SU-DHL-6 (cell line): ENCODE data around the gene OR10A5.

ENCODE experiments used
- H2AFZ ChIP-seq: fragments of 200-600 bp; sonication (generic); 2 replicates; pipeline ENCODE4 v1.6.1; 2014; ENCODE audit warnings: low read depth, mild to moderate bottlenecking, moderate library complexity, mixed read lengths, antibody characterized with exemption, low read length; ENCODE audit not compliant: severe bottlenecking
- H3F3A ChIP-seq: fragments of 200-600 bp; shearing (Covaris generic); 2 replicates; pipeline ENCODE4 v1.6.0; 2016; ENCODE audit warnings: antibody characterized with exemption, mild to moderate bottlenecking; ENCODE audit not compliant: insufficient read depth
- H3K27ac ChIP-seq: fragments of 200-600 bp; sonication (generic); 2 replicates; pipeline ENCODE4 v1.5.1; 2016; ENCODE audit warnings: low read depth, mild to moderate bottlenecking, low read length, moderate library complexity, mixed read lengths
- H3K27me3 ChIP-seq: fragments of 200-600 bp; sonication (generic), shearing (Covaris generic); 2 replicates; pipeline ENCODE4 v1.6.0; 2014; ENCODE audit warnings: mild to moderate bottlenecking, low read length
- H3K36me3 ChIP-seq: fragments of 200-600 bp; sonication (generic); 2 replicates; pipeline ENCODE4 v1.6.1; 2014; ENCODE audit warnings: mild to moderate bottlenecking, low read length, mixed read lengths
- H3K4me2 ChIP-seq: fragments of 300-600, 200-600 bp; shearing (Covaris generic), sonication (generic); 2 replicates; pipeline ENCODE4 v1.6.0; 2014; ENCODE audit warnings: low read length, low read depth, mild to moderate bottlenecking; ENCODE audit not compliant: poor library complexity, severe bottlenecking
- H3K4me3 ChIP-seq: fragments of 200-600 bp; sonication (generic); 2 replicates; pipeline ENCODE4 v1.5.1; 2014; ENCODE audit warnings: antibody characterized with exemption, low read length, mild to moderate bottlenecking, mixed read lengths; ENCODE audit not compliant: insufficient read depth, poor library complexity, severe bottlenecking
- H3K79me2 ChIP-seq: fragments of 200-600 bp; sonication (generic); 2 replicates; pipeline ENCODE4 v1.6.1; 2014; ENCODE audit warnings: mild to moderate bottlenecking, low read length, moderate library complexity; ENCODE audit not compliant: insufficient read depth
- H3K9ac ChIP-seq: fragments of 200-600 bp; sonication (generic); 2 replicates; pipeline ENCODE4 v1.7.0; 2014; ENCODE audit warnings: mild to moderate bottlenecking, low read length
- H3K9me2 ChIP-seq: fragments of 200-600 bp; sonication (generic); replicated peaks from 2 replicates; pipeline ENCODE4 v1.6.1; 2014; ENCODE audit warnings: low read length; ENCODE audit not compliant: insufficient read depth
- H3K9me3 ChIP-seq: fragments of 200-600 bp; sonication (generic); 2 replicates; pipeline ENCODE4 v1.6.1; 2014; ENCODE audit warnings: low read length, mixed read lengths; ENCODE audit not compliant: insufficient read depth
- H4K20me1 ChIP-seq: fragments of 200-600 bp; sonication (generic); 2 replicates; pipeline ENCODE4 v1.6.1; 2014; ENCODE audit warnings: low read depth, mild to moderate bottlenecking, antibody characterized with exemption, low read length, moderate library complexity, mixed read lengths
- CTCF ChIP-seq: fragments of 200-600 bp; sonication (generic); IDR thresholded peaks from one replicate; pipeline ENCODE4 v1.5.1; 2017; ENCODE audit warnings: antibody characterized with exemption, mild to moderate bottlenecking, low read length, moderate library complexity; ENCODE audit not compliant: insufficient read depth, poor library complexity, severe bottlenecking
- EZH2phosphoT487 ChIP-seq: fragments of 200-600 bp; sonication (generic), shearing (Covaris generic); conservative IDR thresholded peaks from 2 replicates; pipeline ENCODE4 v1.6.1; 2018; ENCODE audit warnings: mild to moderate bottlenecking, antibody characterized with exemption, low read length, moderate library complexity, mixed read lengths

Gene OR10A5

GRCh38 chr11:6824136-6824823, 21.2 kb upstream of the OR10A5 start:
- no peak overlapping the region for H3K9ac ChIP-seq
- TF ChIP-seq CTCF (no peak), EZH2phosphoT487 (no peak)
- no peaks in the 10 kb centered on the region for H3F3A ChIP-seq
- H3K79me2 ChIP-seq = no peaks in the 10 kb centered on the region
- no peak overlapping the region for H3K4me2 ChIP-seq
- H3K27ac ChIP-seq = no peak overlapping the region
- H3K27me3 ChIP-seq = no peaks in the 10 kb centered on the region
- no peak overlapping the region for H2AFZ ChIP-seq
- H4K20me1 ChIP-seq = no peaks in the 10 kb centered on the region
- H3K9me3 ChIP-seq = no peaks in the 10 kb centered on the region
- H3K9me2 ChIP-seq = no peaks in the 10 kb centered on the region
- H3K36me3 ChIP-seq = no peaks in the 10 kb centered on the region
- H3K4me3 ChIP-seq = no peak overlapping the region

GRCh38 chr11:6825231-6825744, 20.2 kb upstream of the OR10A5 start:
- H3K4me2 ChIP-seq = no peak overlapping the region

GRCh38 chr11:6828103-6828502, 17.4 kb upstream of the OR10A5 start:
- no peaks in the 10 kb centered on the region for H3K79me2 ChIP-seq
- H3K36me3 ChIP-seq = no peaks in the 10 kb centered on the region
- no peaks in the 10 kb centered on the region for H4K20me1 ChIP-seq
- TF ChIP-seq CTCF (no peak), EZH2phosphoT487 (no peak)
- H3K9ac ChIP-seq = no peak overlapping the region
- no peaks in the 10 kb centered on the region for H3K9me3 ChIP-seq
- H3F3A ChIP-seq = no peaks in the 10 kb centered on the region
- no peaks in the 10 kb centered on the region for H3K27me3 ChIP-seq
- H3K4me2 ChIP-seq = no peak overlapping the region
- no peak overlapping the region for H2AFZ ChIP-seq
- no peak overlapping the region for H3K4me3 ChIP-seq
- H3K9me2 ChIP-seq = no peaks in the 10 kb centered on the region
- no peak overlapping the region for H3K27ac ChIP-seq

More at GRCh38 chr11:6825231-6825744, 20.2 kb upstream of the OR10A5 start:
- H3K27me3 ChIP-seq = no peaks in the 10 kb centered on the region
- no peaks in the 10 kb centered on the region for H3K36me3 ChIP-seq
- no peaks in the 10 kb centered on the region for H3K9me3 ChIP-seq
- no peak overlapping the region for H2AFZ ChIP-seq
- no peak overlapping the region for H3K4me3 ChIP-seq
- no peaks in the 10 kb centered on the region for H4K20me1 ChIP-seq
- TF ChIP-seq EZH2phosphoT487 = no peak
- TF ChIP-seq CTCF = no peak
- H3K9me2 ChIP-seq = no peaks in the 10 kb centered on the region
- H3K27ac ChIP-seq = no peak overlapping the region
- H3K79me2 ChIP-seq = no peaks in the 10 kb centered on the region
- H3F3A ChIP-seq = no peaks in the 10 kb centered on the region
- no peak overlapping the region for H3K9ac ChIP-seq
